Activated CD4-positive, CD25-positive, alpha-beta regulatory T cell (primary cell): Measurements from ENCODE around the gene DNAJB14.
A peak's percentile ranks its signal among the peaks of the same experiment; 100 is the strongest.

Experiments
- DNase-seq, 4 experiments: peaks; one replicate each; lab custom pipeline; 2025; lab: John Stamatoyannopoulos, UW

Gene DNAJB14

DNA sequence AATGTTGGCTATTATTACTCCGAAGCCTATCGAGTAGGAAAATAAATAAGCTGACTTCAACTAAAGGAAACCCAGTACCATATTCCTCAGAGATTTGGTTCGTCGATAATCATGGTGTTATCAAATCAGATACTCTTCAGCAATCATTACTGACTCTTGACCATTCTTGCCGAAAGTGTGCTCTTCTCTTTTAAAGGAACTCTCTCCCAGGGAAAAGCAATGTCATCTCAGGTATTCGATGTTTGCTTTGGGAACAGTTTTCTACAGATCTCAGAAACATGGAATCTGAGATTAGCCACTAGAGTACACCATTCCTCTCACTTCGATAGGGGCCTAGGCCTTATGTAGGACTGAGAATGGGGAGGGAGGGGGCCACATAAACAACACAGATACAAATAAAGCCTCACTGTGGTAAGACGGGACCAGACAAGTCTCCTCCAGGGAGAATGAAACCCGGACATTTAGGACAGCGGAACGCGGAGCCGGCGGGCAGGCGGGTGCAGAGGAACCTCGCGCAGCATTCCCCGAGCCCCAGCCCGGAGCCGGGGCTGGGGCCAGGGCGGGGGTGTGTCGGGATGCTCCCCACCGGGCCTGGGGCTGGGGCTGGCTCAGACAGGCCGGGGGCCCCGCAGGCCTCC is 581 bp downstream of the DNAJB14 start:
- DNase-seq, result peak in 2 of 4 experiments; percentile 16 to 37

DNA sequence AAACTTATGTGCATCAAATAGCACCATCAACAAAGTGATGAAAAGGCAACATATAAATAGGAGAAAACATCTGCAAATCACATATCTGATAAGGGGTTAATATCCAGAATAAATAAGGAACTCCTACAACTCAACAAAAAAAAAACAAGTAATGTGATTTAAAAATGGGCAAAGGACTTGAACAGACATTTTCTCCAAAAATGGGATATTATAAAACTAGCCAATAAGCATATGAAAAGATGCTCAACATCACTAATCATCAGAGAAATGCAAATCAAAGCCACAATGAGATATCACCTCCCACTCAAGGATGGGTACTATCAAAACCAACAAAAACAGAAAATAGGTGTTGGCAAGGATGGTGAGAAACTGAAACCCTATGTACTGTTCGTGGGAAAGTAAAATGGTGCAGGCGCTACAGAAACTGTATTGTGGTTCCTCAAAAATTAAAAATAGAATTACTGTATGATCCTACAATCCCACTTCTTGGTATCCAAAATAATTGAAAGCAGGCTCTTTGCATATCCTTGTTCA is 2.4 kb downstream of the DNAJB14 start:
- no peak for DNase-seq

DNA sequence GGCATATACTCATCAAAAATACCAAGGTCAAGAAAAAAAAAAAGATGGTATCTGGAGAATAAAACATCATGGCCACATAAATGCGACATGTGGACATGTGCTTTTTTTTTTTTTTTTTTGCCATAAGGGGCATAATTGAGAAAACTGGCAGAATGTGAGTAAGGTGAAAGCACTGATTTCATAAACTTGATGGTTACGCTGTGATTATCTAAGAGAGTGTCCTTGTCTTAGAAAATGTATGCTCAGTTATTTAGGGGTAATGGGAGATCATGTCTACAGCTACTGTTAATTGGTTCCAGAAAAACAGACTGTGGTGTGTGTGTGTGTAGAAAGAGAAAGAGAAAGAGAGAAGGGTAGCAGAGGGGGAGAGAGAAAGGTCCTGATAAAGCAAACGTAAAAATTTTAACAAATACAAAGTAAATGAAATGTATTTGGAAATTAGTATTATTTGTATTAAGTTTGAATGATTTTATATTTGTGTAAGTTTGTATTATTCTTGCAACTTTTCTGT is 8.1 kb downstream of the DNAJB14 start:
- DNase-seq, result no peak

DNA sequence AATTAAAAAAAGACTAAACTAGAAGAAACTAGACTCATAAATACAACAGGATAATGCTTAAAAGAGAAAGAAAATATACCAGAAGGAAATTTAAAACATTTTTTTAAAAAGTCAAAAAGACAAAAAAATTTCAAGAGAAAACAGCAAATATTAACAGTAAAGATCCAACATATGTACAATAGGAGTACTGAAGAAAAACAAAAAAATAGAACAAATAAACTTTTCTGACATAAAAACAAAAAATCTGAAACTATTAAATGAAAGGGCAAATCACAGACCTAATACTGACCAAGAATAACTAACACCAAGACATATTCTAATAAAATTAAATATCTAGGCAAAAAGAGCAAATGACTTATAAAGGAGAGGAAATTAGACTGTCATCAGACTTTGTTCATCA is 11.5 kb downstream of the DNAJB14 start:
- no peak for DNase-seq

DNA sequence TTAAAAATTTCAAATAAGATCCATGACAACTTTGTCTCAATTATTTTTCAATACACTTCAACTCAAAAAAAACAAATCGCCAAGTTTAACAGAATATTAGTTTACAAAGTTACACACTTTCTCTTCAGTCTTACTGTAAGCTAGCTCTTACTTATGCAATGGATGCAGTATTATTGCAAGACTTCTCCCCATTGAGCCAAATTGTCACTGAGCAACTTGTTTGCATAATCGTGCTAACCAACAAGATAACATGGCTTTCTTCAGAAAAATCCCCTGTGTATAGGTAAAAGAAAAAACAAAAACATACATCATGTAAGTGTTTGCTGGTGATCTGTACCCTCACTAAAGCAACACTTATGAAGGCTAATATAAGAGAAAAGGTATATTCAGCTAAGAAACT is 18.9 kb downstream of the DNAJB14 start:
- DNase-seq, result no peak

DNA sequence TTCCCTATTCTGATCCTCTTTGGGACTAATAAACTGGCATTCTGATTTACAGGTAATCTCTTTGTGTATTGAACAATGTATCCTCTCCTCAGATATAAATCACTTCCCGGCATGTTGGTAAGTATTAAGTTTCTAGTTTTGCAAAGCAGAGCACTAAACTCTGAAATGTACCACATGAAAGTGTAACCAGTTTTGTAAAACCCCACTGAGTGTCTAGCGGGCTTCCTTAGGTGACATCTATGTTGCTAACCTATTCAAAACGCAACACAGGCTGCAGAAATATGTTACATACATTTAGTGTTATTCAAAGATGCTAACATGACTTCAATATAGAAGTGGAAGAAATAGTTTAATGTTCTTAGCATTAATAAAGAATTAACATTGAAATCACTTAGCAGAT is 25.2 kb downstream of the DNAJB14 start:
- no peak for DNase-seq

DNA sequence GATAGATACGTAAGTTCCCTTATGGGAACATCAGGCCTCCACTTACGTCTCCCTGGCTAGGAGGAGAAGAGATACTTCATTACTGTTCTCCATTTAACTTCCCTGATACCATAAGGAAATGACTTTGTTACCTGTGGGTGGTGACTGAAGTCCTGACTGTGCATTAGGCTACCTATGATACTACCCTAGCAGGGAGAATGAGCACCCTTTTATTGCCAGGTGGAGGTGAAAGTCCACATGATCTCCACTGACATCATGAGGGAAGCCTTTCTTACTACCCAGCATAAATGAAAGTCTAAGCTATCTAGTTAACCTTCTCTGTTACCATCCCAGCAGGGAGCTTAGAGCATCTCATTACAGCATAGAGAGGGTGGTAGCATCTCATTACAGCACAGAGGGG is 27.8 kb downstream of the DNAJB14 start:
- DNase-seq, result no peak

DNA sequence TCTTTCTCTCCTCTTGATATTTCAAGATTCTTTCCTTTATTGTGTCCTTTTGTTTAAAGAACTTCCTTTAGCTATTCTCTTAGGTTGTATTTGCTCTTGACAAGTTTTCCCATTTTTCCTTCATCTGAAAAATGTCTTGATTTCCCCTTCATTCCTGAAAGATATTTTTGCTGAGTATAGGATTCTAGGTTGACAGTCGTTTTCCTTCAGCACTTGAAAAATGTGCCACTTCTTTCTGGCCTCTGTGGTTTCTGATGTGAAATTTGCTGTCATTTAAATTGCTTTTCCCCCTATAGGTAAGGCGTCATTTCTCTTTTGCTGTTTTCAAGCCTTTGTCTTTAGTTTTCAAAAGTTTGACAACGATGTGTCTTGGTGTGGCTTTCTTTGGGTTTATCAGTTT is 28.8 kb downstream of the DNAJB14 start:
- DNase-seq, result no peak

DNA sequence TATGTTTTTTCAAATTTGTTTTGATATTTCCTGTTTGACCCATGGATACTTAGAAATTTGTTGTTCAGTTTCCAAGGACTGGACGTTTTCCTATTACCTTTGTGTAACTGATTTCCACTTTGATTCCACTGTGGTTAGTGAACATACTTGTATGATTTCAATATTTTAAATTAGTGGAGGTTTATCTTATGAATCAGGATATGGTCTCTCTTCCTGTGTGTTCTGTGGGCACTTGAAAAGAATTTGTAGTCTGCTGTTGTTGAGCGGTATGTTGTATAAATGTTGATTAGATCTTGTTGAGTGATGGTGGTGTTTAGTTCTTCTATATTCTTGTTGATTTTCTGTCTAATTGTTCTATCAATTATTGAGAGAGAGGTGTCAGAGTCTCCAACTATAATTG is 31.0 kb downstream of the DNAJB14 start:
- DNase-seq, result no peak

DNA sequence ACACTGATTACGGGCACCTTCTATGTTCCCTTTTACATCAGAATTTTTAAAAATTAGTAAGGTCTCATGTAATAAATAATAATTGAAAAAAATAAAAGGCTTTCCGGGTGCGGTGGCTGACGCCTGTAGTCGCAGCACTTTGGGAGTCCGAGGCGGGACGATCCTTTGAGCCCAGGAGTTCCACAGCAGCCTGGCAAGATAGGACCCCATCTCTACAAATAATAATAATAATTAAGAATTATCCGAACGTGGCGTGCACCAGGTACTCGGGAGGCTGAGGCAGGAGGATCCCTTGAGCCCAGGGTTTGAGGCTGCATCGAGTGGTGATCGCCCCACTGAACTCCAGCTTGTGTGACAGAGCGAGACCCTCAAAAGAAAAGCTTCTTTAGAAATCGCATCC is 51.4 kb downstream of the DNAJB14 start:
- no peak for DNase-seq

DNA sequence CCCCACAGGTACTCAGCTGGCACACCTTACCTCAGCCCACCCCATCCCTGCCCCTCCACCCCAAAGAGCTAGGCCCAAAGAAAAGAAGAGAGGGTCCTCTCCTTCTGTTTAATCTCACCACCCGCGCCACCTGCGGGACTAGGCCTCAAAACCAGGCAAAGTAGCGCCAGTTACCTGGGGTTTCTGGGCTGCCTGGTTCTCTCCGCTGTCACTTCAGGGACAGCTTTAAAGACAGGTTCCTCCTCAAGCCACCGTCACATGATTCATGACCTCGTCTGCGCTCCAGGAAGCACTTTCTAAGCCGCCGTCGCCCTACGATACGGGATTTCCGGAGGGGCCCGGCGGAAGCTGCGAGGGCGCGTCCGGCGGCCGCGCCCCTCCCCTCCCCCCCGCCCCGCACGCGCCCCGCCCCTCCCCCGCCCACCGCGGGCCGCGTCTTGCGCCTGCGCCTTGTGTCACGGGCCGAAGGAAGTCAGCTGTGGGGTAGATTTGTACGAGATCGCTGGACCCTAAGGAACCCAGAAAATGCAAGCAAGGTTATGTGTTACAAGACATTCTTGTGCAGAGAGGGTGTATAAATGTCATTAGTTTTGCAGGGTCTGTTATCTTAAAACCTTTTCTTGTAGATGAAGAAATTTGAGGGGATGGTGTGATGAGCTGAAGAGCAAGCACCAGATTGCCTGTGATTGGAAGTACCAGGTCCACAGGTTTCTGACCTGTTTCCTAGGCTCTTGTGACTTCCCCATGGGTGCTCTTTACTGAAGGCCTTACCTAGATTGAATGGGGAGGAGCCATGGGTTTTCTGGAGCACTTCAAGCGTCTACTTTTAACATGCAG is 52.0 kb downstream of the DNAJB14 start, which contains the start of gene LAMTOR3:
TSS of gene LAMTOR3 (minus strand) at position 267 of the 837 bp plus-strand sequence. CDS start 464 bp downstream, outside the sequence.
- peak; percentile 75 to 82 (median 80) for DNase-seq

DNA sequence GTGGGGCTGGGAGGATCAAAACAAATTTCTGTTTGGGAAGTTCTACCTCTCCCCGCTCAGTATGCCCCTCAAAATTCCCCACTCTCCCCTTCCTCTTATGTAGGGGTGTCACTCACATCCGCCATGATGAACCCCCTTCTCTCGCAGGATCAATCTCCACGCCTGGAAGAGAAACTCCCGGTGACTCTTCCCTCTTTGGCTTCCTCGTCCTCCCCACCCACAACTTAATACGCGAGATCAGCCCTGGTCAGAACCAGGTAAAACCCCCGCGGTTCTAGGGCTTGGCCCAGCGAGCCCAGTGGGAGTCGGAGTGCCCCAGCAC is 52.6 kb downstream of the DNAJB14 start:
- DNase-seq, result no peak

DNA sequence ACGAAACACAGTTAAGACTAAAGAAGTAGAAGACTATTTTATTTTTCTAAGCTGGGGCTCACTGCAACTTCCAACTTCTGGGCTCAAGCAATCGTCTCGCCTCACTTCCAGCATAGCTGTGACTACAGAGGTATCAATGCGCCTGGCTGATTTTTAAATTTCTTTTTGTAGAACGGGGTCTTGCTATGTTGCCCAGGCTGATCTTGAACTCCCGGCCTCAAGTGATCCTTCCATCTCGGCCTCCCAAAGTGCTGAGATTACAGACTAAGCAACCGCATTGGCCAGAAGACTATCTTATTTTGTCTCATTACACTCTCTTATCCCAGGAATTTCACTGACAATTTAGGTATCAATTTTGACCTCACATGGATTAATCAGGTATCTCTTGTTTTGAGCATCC is 53.4 kb downstream of the DNAJB14 start:
- no peak for DNase-seq

DNA sequence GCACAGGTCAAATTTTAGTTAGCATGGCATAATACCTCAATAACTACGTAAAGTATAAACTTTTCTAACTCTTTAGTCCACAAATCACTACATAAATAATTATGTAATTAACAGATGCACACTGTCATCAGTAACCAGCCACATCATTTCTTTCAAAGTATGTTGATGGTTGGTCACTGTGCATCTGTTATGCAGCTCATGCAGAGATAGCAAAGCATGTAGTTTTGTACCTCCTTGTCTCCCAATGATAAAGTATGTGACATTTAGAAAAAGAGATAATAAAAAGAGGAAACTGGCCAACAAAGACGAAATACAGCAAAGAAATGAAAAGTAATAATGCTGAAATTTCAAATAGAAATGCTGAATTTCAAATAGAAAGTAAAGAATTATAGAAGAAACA is 55.1 kb downstream of the DNAJB14 start:
- no peak for DNase-seq

DNA sequence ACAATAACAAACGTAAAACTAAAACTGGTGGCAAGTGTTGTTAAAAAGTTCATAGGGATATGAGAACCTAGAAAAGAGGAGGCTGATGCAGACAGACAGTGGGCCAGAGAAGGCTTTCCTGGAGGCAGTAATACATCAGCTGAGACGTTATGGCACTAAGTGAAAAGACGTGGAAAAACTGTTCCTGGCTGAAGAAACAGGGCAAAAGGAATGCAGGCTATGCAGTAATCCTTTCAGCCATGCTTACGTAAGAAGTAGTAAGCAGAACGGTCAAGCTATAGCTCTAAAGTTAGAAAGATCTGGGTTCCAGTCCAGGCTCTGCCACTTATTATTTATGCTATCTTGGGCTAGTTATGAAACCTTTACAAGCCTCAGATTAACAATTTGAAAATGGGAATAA is 58.6 kb downstream of the DNAJB14 start:
- no peak for DNase-seq

DNA sequence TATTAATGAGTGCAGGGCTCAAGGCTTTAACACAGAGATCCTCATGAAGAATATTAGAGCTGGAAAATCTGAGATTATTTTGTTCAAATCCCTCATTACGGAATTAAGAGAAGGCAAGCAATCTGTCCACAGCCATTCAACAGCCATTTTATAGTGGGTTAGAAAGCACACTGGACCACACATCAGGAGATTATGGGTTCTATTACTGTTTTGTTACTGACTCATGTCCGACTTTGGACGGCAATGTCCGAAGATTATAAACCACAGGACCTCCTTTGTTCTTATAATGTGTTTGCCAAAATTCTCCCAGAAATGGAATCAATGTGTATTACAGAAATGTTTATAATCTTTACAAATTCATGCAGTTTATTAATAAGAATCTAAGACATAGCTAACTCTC is 60.3 kb downstream of the DNAJB14 start:
- DNase-seq, result no peak

DNA sequence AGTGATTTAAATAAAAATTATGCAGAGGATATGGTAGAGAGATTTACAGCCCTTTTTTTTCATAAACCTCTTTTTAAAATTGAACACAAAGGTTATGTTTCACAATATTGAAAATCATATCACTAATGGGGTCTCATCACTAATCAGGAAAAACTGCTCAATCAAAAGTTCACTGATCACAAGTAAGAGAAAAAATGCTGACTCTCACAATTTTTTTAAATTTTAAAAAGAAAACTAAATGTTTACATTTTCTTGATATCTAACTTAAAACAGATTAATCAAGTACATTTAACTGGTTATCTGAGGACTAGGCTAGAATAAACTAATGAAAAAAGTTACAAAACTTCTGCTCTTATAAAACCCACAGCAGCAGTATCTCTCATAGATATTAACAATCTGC is 60.7 kb downstream of the DNAJB14 start:
- DNase-seq, result no peak

DNA sequence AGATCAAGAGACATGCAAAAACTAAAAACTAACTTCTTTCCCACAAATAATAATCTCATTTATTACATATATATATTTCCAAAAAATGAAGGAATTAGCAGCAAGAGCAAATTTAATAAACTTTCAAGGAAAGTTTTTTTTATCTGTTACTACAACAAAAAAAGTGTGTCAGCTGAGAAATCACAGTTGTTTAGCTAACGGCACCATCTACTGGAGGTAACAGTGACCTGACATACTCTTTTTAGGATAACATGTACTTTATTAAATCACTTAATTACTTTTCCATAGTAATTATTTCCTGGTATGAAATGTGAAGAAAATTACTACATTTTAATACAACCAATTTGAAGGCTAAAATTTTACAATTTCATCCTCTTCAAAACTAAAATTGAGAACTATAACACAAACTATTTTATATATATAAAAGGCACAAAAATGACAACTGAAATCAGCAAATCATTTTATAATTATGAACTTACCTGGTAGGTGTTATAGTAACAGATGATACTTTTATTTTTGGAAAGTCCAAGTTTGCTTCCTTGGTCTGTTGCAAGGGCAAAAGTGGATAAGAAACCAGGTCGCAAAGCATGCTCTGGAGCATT is 61.3 kb downstream of the DNAJB14 start:
- no peak for DNase-seq

DNA sequence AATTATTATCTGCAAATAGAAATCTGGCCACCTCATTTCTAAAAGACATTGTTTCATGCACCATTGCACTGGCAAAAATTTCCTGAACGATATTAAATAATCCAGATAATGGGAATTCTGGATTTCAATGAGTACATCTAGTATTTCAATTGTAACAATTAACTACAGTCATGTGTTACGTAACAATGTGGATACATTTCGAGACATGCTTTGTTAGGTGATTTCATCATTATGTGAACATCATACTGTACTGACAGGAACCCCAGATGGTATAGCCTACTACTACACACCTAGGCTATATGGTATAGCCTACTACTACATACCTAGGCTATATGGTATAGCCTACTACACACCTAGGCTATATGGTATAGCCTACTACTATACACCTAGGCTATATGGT is 67.0 kb downstream of the DNAJB14 start:
- no peak for DNase-seq

DNA sequence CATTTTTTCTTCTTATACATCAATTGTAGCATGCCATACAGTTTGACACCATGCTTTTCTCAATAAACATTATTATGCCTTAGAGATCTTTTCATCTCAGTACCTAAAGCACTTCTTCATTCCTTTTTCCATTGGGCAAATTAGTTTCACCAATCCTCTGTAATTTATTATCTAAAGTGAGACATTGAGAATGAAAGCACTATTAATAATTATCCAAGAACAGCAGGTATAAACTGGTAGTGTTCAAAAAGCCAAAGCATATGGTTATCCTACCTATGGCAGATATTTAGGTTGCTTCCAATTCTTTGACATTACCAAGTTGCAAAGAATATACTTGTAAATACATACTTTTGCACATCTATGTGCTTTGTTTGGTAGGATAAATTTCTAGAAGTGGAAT is 67.8 kb downstream of the DNAJB14 start:
- DNase-seq, result no peak

DNA sequence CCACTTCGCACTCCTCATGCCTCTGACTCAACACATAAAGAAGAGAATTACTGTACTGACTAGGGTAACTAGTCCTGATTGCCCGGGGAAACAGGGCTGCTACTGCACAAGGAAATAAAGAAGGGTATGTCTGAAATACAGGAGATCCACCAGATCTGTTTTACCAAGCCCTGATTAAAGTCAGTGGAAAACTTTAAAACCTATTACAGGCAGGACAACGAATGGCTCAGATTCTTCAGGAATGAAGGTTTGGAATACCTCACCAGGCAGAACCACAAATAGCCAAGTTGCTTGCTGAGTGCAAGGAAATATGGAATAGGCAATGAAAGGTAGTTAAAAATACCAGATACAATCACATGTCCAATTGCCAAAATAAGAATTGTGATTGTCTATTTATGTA is 69.5 kb downstream of the DNAJB14 start:
- DNase-seq, result no peak

DNA sequence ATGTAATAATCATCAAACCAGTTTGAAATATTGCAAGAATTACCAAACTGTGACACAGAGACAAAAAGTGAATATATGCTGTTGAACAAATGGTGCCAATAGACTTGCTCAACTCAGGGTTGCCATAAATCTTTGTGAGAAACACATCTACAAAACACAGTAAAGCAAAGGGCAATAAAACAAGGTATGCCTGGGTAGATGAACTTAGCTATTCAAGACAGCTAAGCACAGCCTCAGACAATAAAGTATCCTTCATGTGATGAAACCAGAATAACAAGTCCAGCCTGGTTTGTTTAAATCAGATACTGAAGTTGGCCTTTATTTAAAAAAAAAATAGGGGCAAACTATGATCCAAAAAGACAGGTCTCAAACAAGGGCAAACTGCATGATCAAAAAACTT is 71.3 kb downstream of the DNAJB14 start:
- no peak for DNase-seq

DNA sequence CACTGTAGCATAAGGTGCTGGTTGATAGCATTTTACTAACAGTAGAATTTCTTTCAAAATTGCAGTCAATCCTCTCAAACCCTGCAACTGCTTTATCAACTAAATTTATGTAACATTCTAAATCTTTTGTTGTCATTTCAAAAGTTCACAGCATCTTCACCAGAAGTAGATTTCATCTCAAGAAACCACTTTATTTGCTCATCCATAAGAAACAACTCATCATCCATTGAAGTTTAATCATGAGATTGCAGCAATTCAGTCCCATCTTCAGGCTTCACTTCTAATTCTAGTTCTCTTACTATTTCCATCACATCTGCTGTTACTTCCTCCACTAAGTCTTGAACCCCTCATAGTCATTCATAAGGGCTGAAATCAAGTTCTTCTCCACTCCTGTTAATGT is 73.8 kb downstream of the DNAJB14 start:
- DNase-seq, result no peak
